Activated gamma-delta T cell (primary cell): Measurements from ENCODE around the gene USP24.
"Not testable (repeated sequence)": the region's sequence is repeated elsewhere in the genome, so short reads cannot be mapped to it uniquely, and the experiment has no call there.

Experiments used
- DNase-seq: peaks from one replicate; lab custom pipeline; 2025; lab: John Stamatoyannopoulos, UW

Gene USP24

DNA sequence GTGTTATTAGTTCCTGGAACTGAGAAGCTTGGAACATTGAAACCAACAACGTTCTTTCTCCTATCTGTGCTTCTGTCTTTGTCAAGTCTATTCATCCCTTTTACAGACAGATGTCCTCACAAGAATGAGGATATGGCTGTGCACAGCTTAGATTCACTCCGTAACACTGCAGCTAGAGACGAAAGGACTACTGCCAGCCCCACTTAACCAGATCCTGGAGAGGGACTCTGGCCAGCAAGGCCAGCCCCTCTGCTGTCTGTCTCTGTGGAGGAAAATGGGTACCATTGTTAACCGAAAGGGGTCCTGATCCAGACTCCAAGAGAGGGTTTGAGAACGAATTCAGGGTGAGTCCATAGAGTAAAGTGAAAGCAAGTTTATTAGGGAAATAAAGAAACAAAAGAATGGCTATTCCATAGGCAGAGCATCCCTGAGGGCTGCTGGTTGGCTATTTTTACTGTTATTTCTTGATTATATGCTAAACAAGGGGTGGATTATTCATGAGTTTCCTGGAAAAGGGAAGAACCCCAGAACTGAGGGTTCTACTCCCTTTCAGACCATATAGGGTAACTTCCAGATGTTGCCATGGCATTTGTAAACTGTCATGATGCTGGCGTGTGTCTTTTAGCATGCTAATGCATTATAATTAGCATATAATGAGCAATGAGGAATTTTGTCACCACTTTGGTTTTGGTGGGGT lies 17.4 kb upstream of the USP24 start:
- no peak for DNase-seq

DNA sequence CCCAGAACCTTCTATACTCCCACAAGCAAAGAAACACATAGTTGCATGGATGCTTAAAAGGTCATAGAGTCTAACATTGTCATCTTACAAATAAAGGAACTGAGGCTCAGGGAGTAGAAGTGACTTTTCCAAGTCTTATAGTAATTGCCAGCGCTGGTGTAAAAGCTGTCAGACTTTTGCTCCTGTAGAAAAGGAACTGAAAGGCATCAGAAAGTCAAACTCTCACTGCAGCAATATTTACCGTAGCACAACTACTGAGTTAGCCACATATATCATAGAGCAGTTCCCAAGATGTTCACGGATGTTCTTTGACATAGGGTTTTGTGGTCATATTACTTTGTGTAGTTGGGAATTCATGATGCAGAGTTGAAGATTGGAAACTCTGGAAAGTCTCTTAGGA lies 16.6 kb upstream of the USP24 start:
- DNase-seq = no peak

DNA sequence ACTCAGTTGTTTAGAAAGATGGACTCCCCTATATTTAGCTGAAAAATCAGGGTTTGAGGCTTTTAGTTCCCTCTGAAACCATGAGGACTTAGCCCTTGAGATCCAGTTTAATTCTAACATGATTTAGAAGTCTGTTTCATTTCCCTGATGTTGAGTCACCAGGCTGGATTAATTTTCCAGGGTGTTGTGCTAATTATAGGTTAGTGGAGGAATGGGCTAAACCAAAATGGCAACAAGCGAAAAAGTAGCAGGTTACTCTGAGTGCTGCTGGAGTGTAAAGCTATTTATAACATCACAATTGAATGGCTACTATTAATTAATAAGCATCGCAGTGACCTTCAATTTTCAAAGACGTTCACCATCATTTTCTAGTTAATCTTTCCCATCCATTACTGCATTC lies 15.5 kb upstream of the USP24 start:
- DNase-seq = no peak

DNA sequence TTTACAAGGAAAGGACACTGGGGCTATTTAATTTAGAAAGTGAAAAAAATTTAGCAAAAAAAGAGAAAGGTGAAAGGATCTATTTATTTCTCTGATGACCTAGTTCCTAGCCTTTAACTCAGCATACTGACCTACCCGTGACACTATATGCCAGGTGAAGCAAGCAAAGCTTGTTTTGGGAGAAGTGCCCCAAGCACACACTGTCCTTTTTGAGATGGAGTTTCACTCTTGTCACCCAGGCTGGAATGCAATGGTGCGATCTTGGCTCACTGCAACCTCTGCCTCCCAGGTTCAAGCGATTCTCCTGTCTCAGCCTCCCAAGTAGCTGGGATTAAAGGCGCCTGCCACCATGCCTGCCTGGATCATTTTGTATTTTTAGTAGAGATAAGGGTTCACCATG lies 14.6 kb upstream of the USP24 start:
- DNase-seq = not testable (repeated sequence)

DNA sequence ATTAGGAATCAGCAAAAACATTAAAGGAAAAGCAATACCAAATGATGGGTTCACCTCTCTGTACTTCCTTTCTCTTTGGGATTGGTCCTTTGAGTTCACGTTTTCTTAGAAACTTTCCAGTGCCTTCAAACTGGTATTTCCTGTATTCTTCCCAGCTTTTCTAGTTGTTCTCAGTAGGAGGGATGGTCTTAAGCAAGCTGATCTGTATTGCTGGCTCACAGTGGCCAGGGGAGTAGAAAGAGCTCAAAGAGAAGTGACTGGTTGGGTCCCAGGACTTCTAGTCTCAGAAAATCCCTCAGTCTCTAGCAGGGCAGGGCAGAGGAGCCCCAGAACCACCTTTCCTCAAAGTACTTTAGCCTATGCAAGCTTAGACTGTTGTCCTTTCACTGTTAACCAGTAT lies 10.1 kb upstream of the USP24 start:
- DNase-seq = no peak

DNA sequence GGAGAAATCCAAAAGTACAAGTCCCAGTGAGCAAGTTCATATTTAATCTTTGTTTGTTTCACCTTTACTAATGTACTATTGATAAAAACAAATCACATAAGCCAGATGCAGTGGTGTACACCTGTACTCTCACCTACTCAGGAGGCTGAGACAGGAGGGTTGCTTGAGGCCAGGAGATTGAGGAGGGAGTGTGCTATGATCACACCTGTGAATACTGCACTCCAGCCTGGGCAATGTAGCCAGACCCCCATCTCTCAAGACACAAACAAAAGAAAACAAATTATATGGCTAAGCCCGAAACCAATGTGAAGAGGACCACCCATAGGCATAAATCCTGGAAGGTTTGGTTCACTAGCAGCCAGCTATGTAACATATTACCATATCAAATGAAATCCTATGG lies 9.6 kb upstream of the USP24 start:
- DNase-seq = no peak

DNA sequence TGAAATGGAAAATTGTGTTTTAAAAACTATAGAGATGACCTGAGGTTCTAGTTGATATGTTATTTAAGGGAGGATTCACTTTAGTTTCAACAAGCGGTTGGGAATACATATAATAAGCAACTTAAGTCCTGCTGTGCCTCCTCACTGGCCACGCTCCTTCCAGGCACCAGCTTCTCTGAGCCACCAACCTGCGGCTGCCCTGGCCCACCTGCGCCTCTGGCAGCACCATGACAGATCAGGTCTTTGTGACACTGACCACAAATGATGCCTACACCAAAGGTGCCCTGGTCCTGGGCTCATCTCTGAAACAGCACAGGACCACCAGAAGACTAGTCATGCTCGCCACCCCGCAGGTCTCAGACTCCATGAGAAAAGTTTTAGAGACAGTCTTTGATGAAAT lies 7.0 kb upstream of the USP24 start:
- no peak for DNase-seq

DNA sequence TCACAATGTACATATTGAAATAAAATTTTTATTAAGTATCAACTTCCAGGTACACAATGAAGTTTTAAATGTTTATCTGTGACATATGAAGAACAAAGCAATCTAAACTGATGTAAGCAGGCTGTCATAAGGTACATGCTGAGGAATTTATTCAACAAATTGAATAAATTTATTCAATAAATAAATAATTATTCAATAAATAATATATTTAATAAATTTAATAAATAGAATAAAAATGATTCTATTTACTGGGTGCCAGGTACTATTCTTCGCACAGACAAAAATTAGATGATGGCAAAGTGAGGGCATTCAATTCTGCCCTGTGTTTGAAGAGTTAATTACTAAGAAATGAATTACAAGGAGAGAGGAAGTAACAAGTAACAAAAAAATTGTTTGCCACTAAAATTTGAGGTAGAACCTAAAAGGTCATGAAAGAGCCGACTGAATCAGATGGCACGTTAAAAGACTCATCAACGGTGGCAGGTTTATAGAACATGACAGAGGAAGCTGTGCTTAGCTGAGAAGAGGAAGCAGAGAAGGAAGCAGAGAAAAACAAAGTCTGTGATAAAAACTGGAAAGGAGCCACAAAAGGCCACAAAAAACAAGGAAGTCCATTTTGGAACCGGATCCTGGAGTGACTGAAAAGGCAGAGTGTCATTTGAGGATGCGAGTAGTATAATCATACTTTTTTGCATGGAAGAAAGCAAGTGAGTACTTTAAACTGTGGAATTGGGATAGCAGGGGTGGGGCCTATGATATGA lies 2.2 kb upstream of the USP24 start:
- no peak for DNase-seq

DNA sequence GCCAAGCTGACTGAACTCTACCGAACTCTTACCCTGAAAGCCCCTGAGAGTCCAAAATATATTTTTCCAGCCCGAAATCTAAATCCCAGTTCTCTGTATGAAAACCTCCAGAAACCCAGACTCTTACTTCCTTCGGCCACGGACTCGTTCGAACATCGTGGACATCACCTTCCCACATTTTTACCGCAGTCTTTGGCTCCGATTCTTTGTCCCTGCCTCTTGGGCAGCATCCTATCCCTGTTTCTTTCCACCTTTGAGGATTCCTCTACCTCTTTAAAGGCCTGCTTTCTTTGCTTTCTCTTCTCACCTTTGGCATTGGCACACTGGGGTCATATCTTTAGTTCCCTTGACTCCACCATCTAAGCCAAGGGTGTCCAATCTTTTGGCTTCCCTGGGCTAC lies 932 bp upstream of the USP24 start:
- DNase-seq = no peak

DNA sequence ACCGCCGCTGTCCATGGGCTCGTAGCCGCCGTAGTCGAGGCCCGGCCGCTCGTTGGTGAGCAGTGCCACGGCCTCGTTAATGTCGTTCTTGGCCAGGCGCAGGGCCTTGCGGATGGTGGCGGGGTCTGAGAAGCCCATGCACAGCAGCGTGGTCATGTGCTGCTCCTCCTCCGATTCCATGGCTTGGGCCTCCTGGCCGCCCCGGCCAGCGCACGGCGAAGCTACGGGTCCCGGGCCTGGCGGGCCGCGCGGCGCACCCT lies 300 bp downstream of the USP24 start:
- DNase-seq = no peak

DNA sequence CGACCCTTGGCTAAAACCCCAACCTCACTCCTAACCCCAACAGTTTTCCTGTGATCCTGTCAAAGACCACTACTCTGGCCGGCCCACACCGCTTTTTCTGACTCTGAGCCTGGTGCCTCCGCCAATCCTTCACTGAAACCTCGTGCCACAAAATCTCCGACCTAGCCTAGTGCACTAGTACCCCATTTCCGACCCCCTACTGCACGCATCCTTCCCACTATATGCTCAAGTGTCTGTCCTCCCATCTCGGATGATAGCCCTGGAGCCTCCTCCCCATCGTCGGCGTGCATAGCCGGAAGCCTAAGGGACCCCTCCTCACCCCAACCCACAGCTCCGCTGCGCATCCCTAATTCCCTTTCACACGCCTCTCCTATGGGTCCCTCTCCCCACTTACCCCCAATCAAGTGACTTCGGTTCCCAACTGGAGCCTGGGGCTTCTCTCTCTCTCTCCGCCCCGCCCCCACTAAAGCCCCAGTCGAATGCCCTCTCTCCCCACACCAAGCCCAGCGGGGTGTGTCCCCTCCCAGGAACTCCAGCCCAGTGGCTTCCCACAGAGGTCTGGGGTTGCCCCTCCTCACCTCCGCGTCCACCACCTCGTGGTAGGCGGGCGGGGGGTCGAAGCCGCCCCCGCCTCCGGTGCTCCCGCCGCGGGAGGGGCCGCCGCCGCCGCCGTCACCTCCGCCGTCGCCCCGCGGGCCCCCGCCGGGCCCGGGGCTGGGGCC lies 791 bp downstream of the USP24 start:
- DNase-seq = no peak

DNA sequence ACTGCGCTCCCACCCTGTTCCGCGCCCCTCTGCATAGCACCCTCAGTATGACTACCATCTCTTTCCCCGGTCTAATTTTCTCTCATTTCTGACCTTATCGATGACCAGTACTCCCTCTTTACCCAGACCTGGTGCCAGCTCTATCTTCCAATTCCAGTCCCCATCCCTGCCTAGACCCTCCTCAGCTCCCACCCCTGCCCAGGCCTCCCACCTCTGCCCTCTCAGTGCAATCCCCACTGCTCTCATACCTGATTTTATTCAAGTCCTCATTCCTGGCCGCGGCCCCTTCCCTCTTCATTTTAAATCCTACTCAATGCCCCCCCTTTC lies 1.3 kb downstream of the USP24 start:
- no peak for DNase-seq

DNA sequence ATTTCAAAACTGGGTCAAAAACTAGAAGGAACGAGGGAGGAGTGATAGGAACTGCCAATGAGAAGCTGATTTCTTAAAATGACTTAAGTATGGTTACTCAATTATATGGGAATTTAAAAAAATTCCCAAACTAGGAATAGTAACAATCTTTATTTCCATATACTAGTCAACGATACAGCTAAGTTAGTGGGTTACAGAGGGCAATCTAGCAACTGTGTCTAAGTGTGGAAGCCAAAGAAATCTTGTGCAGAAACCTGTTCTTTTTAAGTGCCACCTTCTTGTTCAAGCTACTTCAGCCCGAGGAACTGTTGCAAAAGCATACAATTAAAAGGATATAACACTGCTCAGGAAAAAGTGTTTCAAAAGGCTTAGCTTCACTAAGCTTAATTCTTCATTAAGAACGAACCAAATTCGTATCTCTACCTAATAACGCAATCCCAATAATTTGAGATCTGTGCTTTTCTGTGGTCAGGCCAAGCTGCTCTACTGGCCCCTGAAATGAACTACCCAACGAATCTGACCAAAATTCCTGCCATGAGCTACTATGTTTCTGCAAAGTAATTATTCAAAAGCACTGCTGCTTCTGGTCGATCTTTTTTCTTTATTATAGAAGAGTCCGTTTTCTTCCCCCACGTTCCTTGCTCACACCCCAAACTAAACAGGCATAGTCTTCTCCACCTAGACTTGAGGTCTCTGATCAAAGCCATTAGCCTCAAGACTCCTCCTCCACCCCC lies 1.8 kb downstream of the USP24 start:
- DNase-seq = no peak

DNA sequence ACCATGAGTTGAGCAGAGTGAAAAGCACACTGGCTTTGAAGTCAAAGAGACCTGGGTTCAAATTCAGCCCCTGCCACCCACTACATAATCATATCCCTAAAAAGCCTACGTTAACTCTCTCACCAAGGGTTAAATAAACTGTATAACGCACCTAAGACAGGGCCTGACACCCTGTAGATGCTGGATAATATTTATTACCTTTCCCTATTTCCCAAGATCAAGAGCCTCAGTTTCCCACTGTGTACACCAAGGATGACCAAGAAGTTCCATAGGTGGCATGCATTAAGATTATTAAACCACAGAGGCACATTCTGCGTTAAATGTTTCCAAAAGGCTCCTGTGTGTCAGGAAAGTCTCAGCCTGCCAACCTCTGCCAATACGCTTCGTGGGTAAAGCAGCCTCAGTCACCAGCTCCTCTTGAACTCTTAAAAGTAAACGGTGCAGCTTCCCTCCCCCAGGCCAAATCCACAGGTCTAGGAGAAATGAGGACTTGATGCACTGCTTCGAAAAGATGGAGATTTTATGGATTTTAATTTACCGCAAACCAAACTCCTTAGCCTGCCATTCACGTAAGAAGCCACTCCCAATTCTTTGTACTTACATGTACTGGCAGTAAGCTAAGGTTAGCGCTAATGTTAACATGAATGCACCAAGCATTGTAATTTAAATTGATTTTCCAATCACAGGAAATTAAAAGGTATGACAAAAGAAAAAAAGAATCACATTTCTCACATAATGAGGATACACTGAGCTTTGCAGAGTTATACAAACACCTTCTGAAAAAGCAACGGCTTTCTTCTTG lies 2.6 kb downstream of the USP24 start:
- DNase-seq = no peak

DNA sequence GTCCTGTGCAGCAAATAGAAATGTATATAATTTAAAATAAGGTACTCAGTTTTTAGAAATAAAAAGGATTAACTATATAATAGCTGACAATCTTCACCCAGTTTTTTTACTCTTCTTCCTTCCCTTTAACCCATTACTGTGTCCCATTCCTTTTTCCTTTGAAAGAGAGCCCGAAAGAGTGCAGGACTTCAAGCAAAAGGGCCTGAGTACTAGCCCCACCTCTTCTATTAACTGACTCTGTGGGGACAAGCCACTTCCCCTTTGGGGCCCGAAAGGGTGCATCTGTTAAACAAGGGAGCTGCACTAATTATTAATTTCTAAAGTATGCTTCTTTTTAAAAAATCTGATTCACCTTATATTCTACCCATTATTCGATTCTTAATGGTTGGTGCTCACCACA lies 3.3 kb downstream of the USP24 start:
- no peak for DNase-seq

DNA sequence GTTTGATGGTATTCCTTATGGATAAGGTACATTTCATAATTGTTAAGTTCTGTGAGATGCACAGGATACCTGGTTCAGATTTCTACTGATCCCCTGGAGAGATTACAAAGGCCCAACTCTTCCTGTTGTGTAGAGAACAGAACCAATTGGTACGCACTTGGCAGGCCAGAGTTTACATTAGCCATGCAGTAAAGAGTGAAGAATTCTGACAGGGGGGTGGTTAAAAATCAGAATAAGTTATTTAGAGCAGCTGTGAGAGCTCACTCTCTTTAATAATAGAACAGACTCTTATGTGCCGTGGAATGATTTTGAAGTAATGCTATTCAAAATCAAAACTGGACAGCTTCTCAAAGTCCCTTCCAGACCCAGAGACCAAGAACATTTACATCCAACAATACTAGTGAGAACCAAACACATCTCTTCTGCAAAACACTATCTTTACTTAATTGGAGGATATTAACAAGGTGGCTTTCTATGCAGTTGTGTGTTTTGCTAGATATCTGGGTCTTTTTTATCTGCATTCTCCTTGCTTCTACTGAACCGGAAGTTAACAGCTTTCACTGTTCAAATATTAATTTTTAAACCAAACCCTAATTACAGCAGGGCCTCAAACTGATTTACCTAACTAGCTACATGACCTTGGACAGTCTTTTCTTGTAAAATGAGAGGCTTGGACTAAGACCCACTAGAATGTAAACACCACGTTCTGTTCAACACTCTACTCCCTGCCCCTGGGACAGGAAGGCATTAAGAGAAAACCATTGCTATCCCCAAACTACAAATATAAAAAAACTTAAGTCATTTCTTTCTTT lies 4.0 kb downstream of the USP24 start:
- DNase-seq = no peak

DNA sequence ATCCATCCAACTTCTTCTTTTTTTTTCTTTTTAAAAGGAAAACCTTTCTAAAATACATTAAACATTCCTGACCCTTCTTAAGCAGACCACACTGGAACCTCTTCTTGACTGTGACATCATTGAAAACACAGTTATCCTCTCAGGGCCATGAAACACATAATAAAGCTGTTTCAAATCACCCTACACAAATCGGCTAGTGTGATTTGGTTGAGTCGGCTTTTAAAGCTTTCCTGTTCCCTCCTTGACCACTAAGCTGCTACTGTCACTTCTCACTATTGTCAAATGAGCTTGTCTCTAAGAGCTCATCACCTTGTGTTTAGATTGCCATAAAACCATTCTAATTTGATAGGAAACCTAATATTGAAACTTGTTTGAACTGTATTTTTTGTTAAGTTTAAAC lies 5.9 kb downstream of the USP24 start:
- DNase-seq = no peak

DNA sequence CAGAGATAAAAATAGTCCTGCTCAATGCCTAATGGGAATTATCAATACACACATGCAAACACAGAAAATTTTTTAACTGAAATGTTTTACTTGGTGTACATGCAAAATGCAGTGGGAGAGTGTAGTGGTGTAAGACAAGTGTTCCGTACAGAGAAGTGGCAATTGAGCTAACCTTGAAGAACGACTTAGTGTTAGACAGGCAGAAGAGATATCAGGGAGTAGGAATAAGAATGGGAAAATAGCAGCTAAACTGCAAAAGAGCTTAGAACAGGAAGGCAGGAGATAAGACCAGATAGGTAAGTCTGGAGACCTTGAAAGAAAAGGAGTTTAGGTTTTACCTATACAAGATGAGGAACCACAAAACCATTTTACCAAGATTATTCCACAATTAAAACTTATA lies 9.0 kb downstream of the USP24 start:
- DNase-seq = no peak

DNA sequence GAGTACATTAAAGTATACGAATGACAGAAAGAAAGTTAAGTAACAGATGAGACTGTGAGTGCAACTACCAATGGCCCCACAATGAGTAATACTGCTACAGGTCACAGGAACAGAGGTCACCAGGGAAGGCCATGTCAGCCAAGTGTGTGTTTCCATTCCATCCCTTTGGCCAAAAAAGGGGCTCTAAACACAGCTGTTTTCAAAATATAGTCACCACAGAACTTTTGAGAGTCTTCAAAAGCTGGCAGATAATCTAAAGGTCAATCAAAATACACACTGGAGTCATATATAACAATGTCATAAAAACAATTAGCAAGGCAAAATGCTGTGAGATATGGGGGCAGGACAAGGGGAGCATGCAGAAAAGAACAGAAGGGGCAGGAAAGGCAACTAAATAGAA lies 10.2 kb downstream of the USP24 start:
- no peak for DNase-seq

DNA sequence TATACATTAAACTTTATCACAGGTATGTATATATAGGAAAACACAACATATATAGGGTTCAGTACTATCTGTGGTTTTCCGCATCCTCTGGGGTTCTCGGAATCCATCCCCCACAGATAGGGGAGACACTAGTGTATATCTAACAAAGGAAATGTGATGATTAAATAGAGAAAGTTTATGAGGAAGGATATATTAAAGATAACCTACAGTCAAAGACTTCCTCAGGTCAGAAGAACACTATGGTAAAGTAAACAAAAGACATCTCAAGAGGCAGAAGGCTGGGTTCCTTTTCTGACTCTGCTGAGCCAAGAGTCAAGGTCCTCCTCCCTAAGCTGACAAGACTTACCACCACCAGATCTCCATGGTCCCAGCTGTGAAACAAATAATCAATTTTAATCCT lies 12.1 kb downstream of the USP24 start:
- no peak for DNase-seq

DNA sequence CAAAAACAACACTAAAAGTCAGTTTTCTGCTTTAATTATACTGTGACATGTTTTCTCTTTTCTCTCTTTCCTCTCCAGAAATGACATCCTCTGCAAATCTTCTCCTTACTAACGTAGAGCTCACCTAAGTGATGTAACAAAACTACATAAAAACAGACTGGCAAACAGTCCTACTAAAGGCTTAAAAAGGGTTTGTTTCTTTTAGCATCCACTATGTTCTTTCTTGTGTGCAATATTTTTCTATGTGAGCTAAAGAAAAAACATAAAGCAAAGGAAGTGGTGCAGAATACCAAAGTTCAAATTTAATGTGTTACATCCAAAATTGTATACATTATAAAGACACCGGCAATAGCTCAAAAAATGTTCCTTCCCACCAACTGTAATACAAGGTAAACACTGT lies 14.5 kb downstream of the USP24 start:
- no peak for DNase-seq
